HCT116 (cell line): ENCODE measurements around the gene ZNF618. TPM values are rescaled to one million over a fixed set of nuclear protein-coding genes. Genes with fewer than 3 reads are reported as not detected.

Source experiments
- ATAC-seq: fragments of 200-7000 bp; cut with Tn5 transposase; 2 replicates; pipeline ENCODE4 v1.9.1; 2020; ENCODE audit warnings: mild to moderate bottlenecking, moderate library complexity
- BruUV-seq: library from RNA; stranded (reverse); fragments of 400-500 nt; replicated peaks from 2 replicates; lab custom pipeline; 2021; lab: Mats Ljungman, UMichigan
- CTCF ChIA-PET: fragments of 300-600 bp; sonication (Branson Sonifier 250); formaldehyde crosslinking; loops from one replicate; lab custom pipeline; 2021; ENCODE audit warnings: antibody characterized with exemption; lab: Charles Lee
- POLR2A ChIA-PET: fragments of 300-600, 350-600 bp; sonication (Branson Sonifier 250); formaldehyde crosslinking; loops from one replicate; lab custom pipeline; 2021; ENCODE audit warnings: antibody characterized with exemption; lab: Charles Lee
- RAD21 ChIA-PET, 2 experiments: fragments of 300-600 bp; sonication (Branson Sonifier 250); formaldehyde crosslinking; loops; one replicate each; lab custom pipeline; 2023; ENCODE audit warnings: low total read pairs in 2 of 2; ENCODE audit not compliant: uncharacterized antibody in 2 of 2, unreplicated experiment in 2 of 2, low non-redundant PET in 1 of 2; lab: Charles Lee
- DNase-seq: peaks from one replicate; pipeline ENCODE4 v3.0.0-alpha.2; 2010; ENCODE audit warnings: low read depth, low spot score
- H2AFZ ChIP-seq: fragments of 200-600 bp; shearing (Covaris generic), sonication (generic); 2 replicates; pipeline ENCODE4 v1.6.1; 2017; ENCODE audit warnings: low read depth, mixed run types, mixed read lengths, antibody characterized with exemption, low read length; ENCODE audit not compliant: poor library complexity, severe bottlenecking
- H3K27ac ChIP-seq: 2 replicates; pipeline ENCODE4 v1.5.1; 2012; ENCODE audit warnings: low read depth, low read length
- H3K27me3 ChIP-seq: fragments of 200-600 bp; sonication (generic); 2 replicates; pipeline ENCODE4 v1.6.1; 2016; ENCODE audit warnings: mixed run types, low read length, mixed read lengths; ENCODE audit not compliant: insufficient read depth
- H3K36me3 ChIP-seq, 2 experiments: fragments of 200-500 bp in 1 of 2; fragments of 200-600 bp in 1 of 2; sonication (Bioruptor generic) in 1 of 2; sonication (generic) in 1 of 2; 2 replicates each; pipeline versions ENCODE4 v1.5.1 to v1.6.1; 2014 to 2016; ENCODE audit warnings: low read length in 2 of 2, inconsistent platforms in 1 of 2, mixed read lengths in 1 of 2, mixed run types in 1 of 2; ENCODE audit not compliant: insufficient read depth in 2 of 2, control insufficient read depth in 1 of 2
- H3K4me1 ChIP-seq, 2 experiments: fragments of 200-600 bp in 1 of 2; sonication (generic) in 1 of 2; 2 replicates each; pipeline versions ENCODE4 v1.5.1 to v1.6.1; 2012 to 2017; ENCODE audit warnings: low read length in 2 of 2, inconsistent platforms in 1 of 2, mild to moderate bottlenecking in 1 of 2, mixed read lengths in 1 of 2, mixed run types in 1 of 2, moderate library complexity in 1 of 2; ENCODE audit not compliant: insufficient read depth in 2 of 2, control insufficient read depth in 1 of 2
- H3K4me2 ChIP-seq: fragments of 200-600 bp; sonication (generic); 2 replicates; pipeline ENCODE4 v1.6.1; 2017; ENCODE audit warnings: mixed run types, low read length, mixed read lengths
- H3K4me3 ChIP-seq, 2 experiments: fragments of 200-600 bp in 1 of 2; sonication (generic) in 1 of 2; replicated peaks in 1 of 2; 2 replicates each; pipeline ENCODE4 v1.5.1; 2011 to 2016; ENCODE audit warnings: low read length in 2 of 2, control low read depth in 1 of 2, low read depth in 1 of 2, mild to moderate bottlenecking in 1 of 2, mixed read lengths in 1 of 2, mixed run types in 1 of 2
- H3K79me2 ChIP-seq: fragments of 200-600 bp; sonication (generic); 2 replicates; pipeline ENCODE4 v1.6.1; 2017; ENCODE audit warnings: mild to moderate bottlenecking, mixed run types, low read length, moderate library complexity, mixed read lengths; ENCODE audit not compliant: insufficient read depth
- H3K9ac ChIP-seq: fragments of 200-600 bp; sonication (generic); 2 replicates; pipeline ENCODE4 v1.6.1; 2016; ENCODE audit warnings: low read length, mixed read lengths
- H3K9me2 ChIP-seq: fragments of 200-600 bp; sonication (generic), shearing (Covaris generic); 2 replicates; pipeline ENCODE4 v1.6.1; 2017; ENCODE audit warnings: mixed run types, mild to moderate bottlenecking, moderate library complexity; ENCODE audit not compliant: insufficient read depth
- H3K9me3 ChIP-seq, 2 experiments: fragments of 200-500 bp in 1 of 2; fragments of 200-600 bp in 1 of 2; sonication (Bioruptor generic) in 1 of 2; sonication (generic) in 1 of 2; 2 replicates each; pipeline ENCODE4 v1.6.1; 2014 to 2017; ENCODE audit warnings: low read length in 2 of 2, mixed read lengths in 2 of 2, inconsistent platforms in 1 of 2, low read depth in 1 of 2, mild to moderate bottlenecking in 1 of 2, mixed run types in 1 of 2, moderate library complexity in 1 of 2; ENCODE audit not compliant: control insufficient read depth in 1 of 2, insufficient read depth in 1 of 2
- H4K20me1 ChIP-seq: fragments of 200-600 bp; sonication (generic), shearing (Covaris generic); 2 replicates; pipeline ENCODE4 v1.6.1; 2017; ENCODE audit warnings: mixed run types, mild to moderate bottlenecking, moderate library complexity; ENCODE audit not compliant: insufficient read depth
- CBX3 ChIP-seq: IDR thresholded peaks from 2 replicates; pipeline ENCODE4 v1.6.1; 2012; ENCODE audit warnings: low read depth
- EGR1 ChIP-seq: IDR thresholded peaks from 2 replicates; pipeline ENCODE4 v1.6.1; 2012; ENCODE audit warnings: low read depth
- ELF1 ChIP-seq: IDR thresholded peaks from 2 replicates; pipeline ENCODE4 v1.6.1; 2012; ENCODE audit warnings: low read depth, borderline replicate concordance
- EZH2phosphoT487 ChIP-seq: fragments of 200-600 bp; IDR thresholded peaks from 2 replicates; pipeline ENCODE4 v1.6.1; 2018; ENCODE audit warnings: antibody characterized with exemption, borderline replicate concordance
- JUND ChIP-seq: IDR thresholded peaks from 2 replicates; pipeline ENCODE4 v1.6.1; 2012
- POLR2AphosphoS5 ChIP-seq: IDR thresholded peaks from 2 replicates; pipeline ENCODE4 v1.6.1; 2011; ENCODE audit warnings: mild to moderate bottlenecking, low read depth, low read length, moderate library complexity
- SIN3A ChIP-seq: IDR thresholded peaks from 2 replicates; pipeline ENCODE4 v1.6.1; 2012; ENCODE audit warnings: low read depth
- SP1 ChIP-seq: IDR thresholded peaks from 2 replicates; pipeline ENCODE4 v1.6.1; 2012; ENCODE audit warnings: low read depth
- SRF ChIP-seq: IDR thresholded peaks from 2 replicates; pipeline ENCODE4 v1.6.1; 2012; ENCODE audit warnings: low read depth
- TCF7L2 ChIP-seq: IDR thresholded peaks from 2 replicates; pipeline ENCODE4 v1.7.0; 2011; ENCODE audit warnings: borderline replicate concordance, inconsistent platforms; ENCODE audit not compliant: insufficient read depth, insufficient read length; ENCODE audit errors: extremely low read depth
- YY1 ChIP-seq: IDR thresholded peaks from 2 replicates; pipeline ENCODE4 v1.6.1; 2011; ENCODE audit warnings: low read length, low read depth, moderate library complexity, mild to moderate bottlenecking; ENCODE audit not compliant: insufficient replicate concordance; ENCODE audit errors: extremely low read depth
- intact Hi-C: fragments of 100-400 bp; cut with micrococcal nuclease; formaldehyde crosslinking; loops from 2 replicates; pipeline ENCODE4 v1.10.0; 2022
- total RNA-seq: library from RNA; stranded (reverse); gene quantifications from one replicate; pipeline ENCODE4 v1.2.1, GENCODE V29; 2021; ENCODE audit not compliant: unreplicated experiment
- TF ChIP-seq, protein P1 (sequence below): IDR thresholded peaks from 2 replicates; pipeline ENCODE4 v1.6.1; 2012
- TF ChIP-seq, protein P2 (sequence below): IDR thresholded peaks from 2 replicates; pipeline ENCODE4 v1.6.1; 2012; ENCODE audit warnings: low read depth
- TF ChIP-seq, protein P3 (sequence below), 3 experiments: fragments of 200-600 bp in 1 of 3; sonication (generic) in 1 of 3; IDR thresholded peaks in 2 of 3; conservative IDR thresholded peaks in 1 of 3; 2 replicates each; pipeline ENCODE4 v1.5.1; 2012 to 2017; ENCODE audit warnings: low read depth in 2 of 3, low read length in 2 of 3, antibody characterized with exemption in 1 of 3, borderline replicate concordance in 1 of 3, control low read depth in 1 of 3, mild to moderate bottlenecking in 1 of 3, mixed read lengths in 1 of 3, mixed run types in 1 of 3, moderate library complexity in 1 of 3; ENCODE audit not compliant: insufficient read depth in 1 of 3

The ZNF618 gene
- total RNA-seq, 1 experiment from 2014 or later, result 13.5 TPM

DNA sequence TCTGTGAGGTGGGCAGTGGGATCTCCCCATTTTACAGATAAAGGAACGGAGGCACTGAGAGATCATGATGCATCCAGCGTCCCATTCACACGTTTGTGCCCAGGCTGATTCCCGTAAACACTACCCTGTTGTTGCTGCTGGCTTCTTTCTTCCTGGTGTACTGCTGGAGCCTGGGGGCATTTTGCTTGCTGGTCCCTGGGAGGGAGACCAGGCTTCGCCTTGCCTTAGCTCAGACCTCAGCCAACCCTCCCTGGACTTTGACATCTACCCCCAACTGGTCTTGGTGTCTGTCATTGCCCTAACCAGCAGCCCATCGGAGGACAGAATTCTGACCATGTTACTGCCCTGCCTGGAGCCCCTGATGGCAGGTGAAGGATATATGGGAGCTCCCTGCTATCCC, 82.4 kb downstream of the ZNF618 start:
- H2AFZ ChIP-seq, result no peak overlapping the region
- ATAC-seq (no peak), DNase-seq (no peak)
- no peaks in the 10 kb centered on the region for H4K20me1 ChIP-seq
- no peaks in the 10 kb centered on the region for H3K9me2 ChIP-seq
- RAD21 ChIA-PET, result no interaction called here
- no peaks in the 10 kb centered on the region for H3K36me3 ChIP-seq
- H3K4me2 ChIP-seq, result no peak overlapping the region
- POLR2A ChIA-PET, result no interaction called here
- no peaks in the 10 kb centered on the region for H3K9me3 ChIP-seq
- no peak overlapping the region for H3K27ac ChIP-seq
- no peak overlapping the region for H3K4me3 ChIP-seq
- BruUV-seq, result no TSS peak
- no peak overlapping the region for H3K9ac ChIP-seq
- H3K27me3 ChIP-seq, result no peaks in the 10 kb centered on the region
- H3K79me2 ChIP-seq, result no peaks in the 10 kb centered on the region
- intact Hi-C loops, result no loop called here
- CTCF ChIA-PET, result no interaction called here
- TF ChIP-seq POLR2AphosphoS5 (no peak), YY1 (no peak), TCF7L2 (no peak), CBX3 (no peak), JUND (no peak), ELF1 (no peak), EGR1 (no peak), SRF (no peak), SP1 (no peak), SIN3A (no peak), EZH2phosphoT487 (no peak)
- TF ChIP-seq, protein P1, sequence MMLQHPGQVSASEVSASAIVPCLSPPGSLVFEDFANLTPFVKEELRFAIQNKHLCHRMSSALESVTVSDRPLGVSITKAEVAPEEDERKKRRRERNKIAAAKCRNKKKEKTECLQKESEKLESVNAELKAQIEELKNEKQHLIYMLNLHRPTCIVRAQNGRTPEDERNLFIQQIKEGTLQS, result no peak
- TF ChIP-seq, protein P2, sequence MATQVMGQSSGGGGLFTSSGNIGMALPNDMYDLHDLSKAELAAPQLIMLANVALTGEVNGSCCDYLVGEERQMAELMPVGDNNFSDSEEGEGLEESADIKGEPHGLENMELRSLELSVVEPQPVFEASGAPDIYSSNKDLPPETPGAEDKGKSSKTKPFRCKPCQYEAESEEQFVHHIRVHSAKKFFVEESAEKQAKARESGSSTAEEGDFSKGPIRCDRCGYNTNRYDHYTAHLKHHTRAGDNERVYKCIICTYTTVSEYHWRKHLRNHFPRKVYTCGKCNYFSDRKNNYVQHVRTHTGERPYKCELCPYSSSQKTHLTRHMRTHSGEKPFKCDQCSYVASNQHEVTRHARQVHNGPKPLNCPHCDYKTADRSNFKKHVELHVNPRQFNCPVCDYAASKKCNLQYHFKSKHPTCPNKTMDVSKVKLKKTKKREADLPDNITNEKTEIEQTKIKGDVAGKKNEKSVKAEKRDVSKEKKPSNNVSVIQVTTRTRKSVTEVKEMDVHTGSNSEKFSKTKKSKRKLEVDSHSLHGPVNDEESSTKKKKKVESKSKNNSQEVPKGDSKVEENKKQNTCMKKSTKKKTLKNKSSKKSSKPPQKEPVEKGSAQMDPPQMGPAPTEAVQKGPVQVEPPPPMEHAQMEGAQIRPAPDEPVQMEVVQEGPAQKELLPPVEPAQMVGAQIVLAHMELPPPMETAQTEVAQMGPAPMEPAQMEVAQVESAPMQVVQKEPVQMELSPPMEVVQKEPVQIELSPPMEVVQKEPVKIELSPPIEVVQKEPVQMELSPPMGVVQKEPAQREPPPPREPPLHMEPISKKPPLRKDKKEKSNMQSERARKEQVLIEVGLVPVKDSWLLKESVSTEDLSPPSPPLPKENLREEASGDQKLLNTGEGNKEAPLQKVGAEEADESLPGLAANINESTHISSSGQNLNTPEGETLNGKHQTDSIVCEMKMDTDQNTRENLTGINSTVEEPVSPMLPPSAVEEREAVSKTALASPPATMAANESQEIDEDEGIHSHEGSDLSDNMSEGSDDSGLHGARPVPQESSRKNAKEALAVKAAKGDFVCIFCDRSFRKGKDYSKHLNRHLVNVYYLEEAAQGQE, result no peak
- TF ChIP-seq, protein P3, sequence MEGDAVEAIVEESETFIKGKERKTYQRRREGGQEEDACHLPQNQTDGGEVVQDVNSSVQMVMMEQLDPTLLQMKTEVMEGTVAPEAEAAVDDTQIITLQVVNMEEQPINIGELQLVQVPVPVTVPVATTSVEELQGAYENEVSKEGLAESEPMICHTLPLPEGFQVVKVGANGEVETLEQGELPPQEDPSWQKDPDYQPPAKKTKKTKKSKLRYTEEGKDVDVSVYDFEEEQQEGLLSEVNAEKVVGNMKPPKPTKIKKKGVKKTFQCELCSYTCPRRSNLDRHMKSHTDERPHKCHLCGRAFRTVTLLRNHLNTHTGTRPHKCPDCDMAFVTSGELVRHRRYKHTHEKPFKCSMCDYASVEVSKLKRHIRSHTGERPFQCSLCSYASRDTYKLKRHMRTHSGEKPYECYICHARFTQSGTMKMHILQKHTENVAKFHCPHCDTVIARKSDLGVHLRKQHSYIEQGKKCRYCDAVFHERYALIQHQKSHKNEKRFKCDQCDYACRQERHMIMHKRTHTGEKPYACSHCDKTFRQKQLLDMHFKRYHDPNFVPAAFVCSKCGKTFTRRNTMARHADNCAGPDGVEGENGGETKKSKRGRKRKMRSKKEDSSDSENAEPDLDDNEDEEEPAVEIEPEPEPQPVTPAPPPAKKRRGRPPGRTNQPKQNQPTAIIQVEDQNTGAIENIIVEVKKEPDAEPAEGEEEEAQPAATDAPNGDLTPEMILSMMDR (IDR thresholded peaks at IDR 0.05 in 2 of 3, conservative IDR thresholded peaks at IDR 0.05 in 1 of 3; ENCODE audit: borderline replicate concordance in 1 of 3, insufficient read depth in 1 of 3, low read depth in 2 of 3, low read length in 2 of 3), result no peak
- H3K4me1 ChIP-seq, result peaks cover 8 to 9% of the 10 kb centered on the region in 2 experiments
